ENCODE measurements around the gene MAN2B1. TPM values are rescaled to one million over a fixed set of nuclear protein-coding genes. Genes with fewer than 3 reads are reported as not detected.

MAN2B1 gene
- total and polyA plus RNA-seq, 2 experiments from 2014 or later, result 22.1 to 47.5 TPM

- Histone ChIP-seq H3K27me3 (no peaks in the 10 kb centered on the region), H3K4me1 (ENCODE audit: low read depth) (no peaks in the 10 kb centered on the region), H3K4me3 (peak overlapping the region; percentile 72), H3K27ac (no peak overlapping the region), H3K9me3 (ENCODE audit: low read depth) (no peaks in the 10 kb centered on the region), H3K36me3 (no peaks in the 10 kb centered on the region)
- TF ChIP-seq CTCF (IDR thresholded peaks at IDR 0.05; ENCODE audit: low read depth, low read length), result no peak
- DNase-seq (ENCODE audit: low read depth in 1 of 2, low spot score in 1 of 2), result no peak
Measured at GRCh38 chr19:12695514-12695913, 29.0 kb upstream of the MAN2B1 start.

GRCh38 chr19:12695096-12695495, 28.6 kb upstream of the MAN2B1 start:
- no peaks in the 10 kb centered on the region for H3K4me1 ChIP-seq (ENCODE audit: low read depth)
- no peak for DNase-seq (ENCODE audit: low read depth in 1 of 2, low spot score in 1 of 2)
- TF ChIP-seq CTCF (IDR thresholded peaks at IDR 0.05; ENCODE audit: low read depth, low read length), result no peak
- H3K27me3 ChIP-seq, result no peaks in the 10 kb centered on the region
- no peak overlapping the region for H3K27ac ChIP-seq
- no peak overlapping the region for H3K4me3 ChIP-seq
- no peaks in the 10 kb centered on the region for H3K36me3 ChIP-seq
- H3K9me3 ChIP-seq (ENCODE audit: low read depth), result no peaks in the 10 kb centered on the region

- Histone ChIP-seq H3K36me3 (no peaks in the 10 kb centered on the region), H3K4me1 (ENCODE audit: low read depth) (no peaks in the 10 kb centered on the region), H3K27me3 (no peaks in the 10 kb centered on the region), H3K9me3 (ENCODE audit: low read depth) (no peaks in the 10 kb centered on the region), H3K27ac (no peak overlapping the region), H3K4me3 (no peak overlapping the region)
- no peak for TF ChIP-seq CTCF (IDR thresholded peaks at IDR 0.05; ENCODE audit: low read depth, low read length)
- no peak for DNase-seq (ENCODE audit: low read depth in 1 of 2, low spot score in 1 of 2)
Measured at GRCh38 chr19:12694641-12695040, 28.1 kb upstream of the MAN2B1 start.

- no peak for DNase-seq (ENCODE audit: low read depth in 1 of 2, low spot score in 1 of 2)
- no peaks in the 10 kb centered on the region for H3K27me3 ChIP-seq
- no peak for TF ChIP-seq CTCF (IDR thresholded peaks at IDR 0.05; ENCODE audit: low read depth, low read length)
- no peaks in the 10 kb centered on the region for H3K4me1 ChIP-seq (ENCODE audit: low read depth)
- no peak overlapping the region for H3K27ac ChIP-seq
- no peaks in the 10 kb centered on the region for H3K36me3 ChIP-seq
- H3K9me3 ChIP-seq (ENCODE audit: low read depth), result no peaks in the 10 kb centered on the region
- H3K4me3 ChIP-seq, result no peak overlapping the region
Measured at GRCh38 chr19:12692960-12693359, 26.4 kb upstream of the MAN2B1 start.

GRCh38 chr19:12689581-12690216, 23.2 kb upstream of the MAN2B1 start:
- H3K36me3 ChIP-seq, result no peaks in the 10 kb centered on the region
- DNase-seq (ENCODE audit: low read depth in 1 of 2, low spot score in 1 of 2), result no peak
- no peaks in the 10 kb centered on the region for H3K27me3 ChIP-seq
- H3K27ac ChIP-seq, result no peak overlapping the region
- no peak for TF ChIP-seq CTCF (IDR thresholded peaks at IDR 0.05; ENCODE audit: low read depth, low read length)
- H3K4me1 ChIP-seq (ENCODE audit: low read depth), result no peaks in the 10 kb centered on the region
- no peak overlapping the region for H3K4me3 ChIP-seq
- H3K9me3 ChIP-seq (ENCODE audit: low read depth), result no peaks in the 10 kb centered on the region

All from cardiac muscle cell (in vitro differentiated cells and primary cell).